ENCODE measurements around the gene CBARP. TPM values are rescaled to one million over a fixed set of nuclear protein-coding genes. Genes with fewer than 3 reads are reported as not detected.

The CBARP gene
- total and polyA plus RNA-seq, 2 of the 4 experiments (the other 2 are of a cell fraction): 0.18 to 3.9 TPM

DNA sequence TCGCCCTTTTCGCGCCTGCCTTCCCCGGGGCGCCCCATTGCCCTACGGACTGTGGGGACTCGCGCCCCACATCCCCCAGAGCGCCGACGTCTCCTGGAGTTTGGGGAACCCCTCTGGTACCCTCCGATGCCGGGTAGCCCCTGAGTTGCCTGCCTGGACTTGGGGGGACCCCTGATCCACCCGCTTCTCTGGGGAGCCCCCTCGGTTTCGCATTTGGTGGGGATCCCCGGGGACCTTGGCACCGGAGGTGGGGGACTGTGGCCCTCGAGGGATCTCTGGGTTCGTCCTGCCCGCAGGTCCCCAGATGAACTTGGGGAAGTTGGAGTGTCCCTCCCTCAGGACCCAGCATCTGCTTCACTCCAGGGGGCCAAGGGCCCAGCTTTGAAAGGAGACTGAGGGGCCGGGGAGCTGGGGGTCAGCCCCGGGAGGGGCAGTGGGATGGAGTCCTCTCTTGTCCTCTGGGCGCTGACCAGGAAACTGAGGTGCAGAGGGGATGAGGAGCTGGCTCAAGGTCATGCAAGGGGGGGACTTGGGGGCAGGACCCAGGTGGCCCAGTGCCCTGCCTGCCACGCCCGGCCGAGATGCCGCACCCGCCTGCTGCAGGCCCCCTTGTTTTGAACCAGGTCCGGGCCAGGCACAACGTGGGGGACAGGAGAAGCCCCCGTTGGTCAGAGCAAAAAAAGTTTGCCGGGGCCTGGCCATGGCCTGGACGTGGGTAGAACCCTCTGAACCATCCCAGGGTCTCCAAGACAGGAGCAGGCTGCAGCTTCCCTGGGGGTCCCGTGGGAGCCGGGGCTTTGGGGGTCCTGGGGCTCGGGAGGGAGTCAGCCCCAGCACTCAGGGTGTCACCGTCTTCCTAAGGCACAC lies 48.9 kb upstream of the CBARP start (continued):
- no peak for TF ChIP-seq CHD1 (IDR thresholded peaks at IDR 0.05; ENCODE audit: low read depth, low read length)

GRCh38 chr19:1285737-1286360 lies 48.0 kb upstream of the CBARP start, which contains the start of gene EFNA2:
EFNA2 (plus strand) TSS chr19:1285873; CDS start chr19:1286169, 296 bp downstream.
- dilution Hi-C loops (cut with HindIII; ENCODE audit: low sequenced_read_pairs, unreplicated experiment) (no loop called here), in situ Hi-C loops (cut with MboI; ENCODE audit: low sequenced_read_pairs) (no loop called here), intact Hi-C loops (cut with micrococcal nuclease) (loop anchor here (2.0 kb wide), 1 partner anchor 93 kb away; no protein-coding TSS in a partner anchor)
- ChIA-PET CTCF (no interaction called here), POLR2A (ENCODE audit: unreplicated experiment) (no interaction called here)
- no peak within 1 kb of the TSS for H3K4me2 ChIP-seq (ENCODE audit: low read depth, low read length)
- no peaks in the 10 kb centered on the region for H3K36me3 ChIP-seq (ENCODE audit: control insufficient read depth, insufficient read depth, low read length)
- H3K4ac ChIP-seq (ENCODE audit: low read depth, low read length): no peak within 1 kb of the TSS
- H3K79me1 ChIP-seq (ENCODE audit: low read depth in 1 of 2, low read length in 2 of 2): no peaks in the 10 kb centered on the region
- no peak within 1 kb of the TSS for H2BK20ac ChIP-seq (ENCODE audit: low read depth, low read length)
- H4K8ac ChIP-seq (ENCODE audit: low read depth in 2 of 2, low read length in 2 of 2): no peak within 1 kb of the TSS
- peak within 1 kb of the TSS; percentile 14 for H2AFZ ChIP-seq (replicated peaks; ENCODE audit: low read length, poor library complexity)
- H4K20me1 ChIP-seq (ENCODE audit: insufficient read depth, low read length): 0 out of 2 replicates have a peak, but pooled peaks cover 5% of the 10 kb centered on the region
- no peak within 1 kb of the TSS for H2BK15ac ChIP-seq (ENCODE audit: low read depth, low read length)
- H3K56ac ChIP-seq (ENCODE audit: extremely low read depth, insufficient read depth, low read length): no peak within 1 kb of the TSS
- 2% methylated on average over 36 of the region's 113 CpGs; no CpG with 5 or more reads in 1 of the 2 experiments for WGBS, 2 experiments (ENCODE audit: extremely low coverage in 2 of 2, insufficient read length in 1 of 2)
- peaks cover 43% of the 10 kb centered on the region for H3K27me3 ChIP-seq (ENCODE audit: control insufficient read depth, insufficient read depth, low read length)
- H3K27ac ChIP-seq (ENCODE audit: insufficient read depth, low read length): no peak within 1 kb of the TSS
- BruUV-seq (replicated peaks): no TSS peak
- H4K91ac ChIP-seq (ENCODE audit: insufficient read depth, low read depth, low read length): no peak within 1 kb of the TSS
- H2AK9ac ChIP-seq (replicated peaks; ENCODE audit: low read depth, low read length, poor library complexity): peak within 1 kb of the TSS; percentile 55
- H2BK5ac ChIP-seq (ENCODE audit: low read depth, low read length, poor library complexity, severe bottlenecking): no peak within 1 kb of the TSS
- DNase-seq: no peak
- H3K4me1 ChIP-seq (ENCODE audit: control insufficient read depth, insufficient read depth, low read length): no peaks in the 10 kb centered on the region
- H3K4me3 ChIP-seq (ENCODE audit: insufficient read depth, low read depth, low read length): peak within 1 kb of the TSS; percentile 20
- H3K9ac ChIP-seq (ENCODE audit: low read depth, low read length): no peak within 1 kb of the TSS
- H3K9me1 ChIP-seq (ENCODE audit: insufficient read depth, low read length): no peaks in the 10 kb centered on the region
- ATAC-seq (ENCODE audit: low read depth): peak; percentile 64
- H3K23ac ChIP-seq (ENCODE audit: low read depth, low read length): no peak within 1 kb of the TSS
- H2BK120ac ChIP-seq (ENCODE audit: low read depth, low read length): no peak within 1 kb of the TSS
- H4K5ac ChIP-seq (ENCODE audit: low read depth, low read length): no peak within 1 kb of the TSS
- no peak within 1 kb of the TSS for H3K18ac ChIP-seq (ENCODE audit: low read depth, low read length)
- no peaks in the 10 kb centered on the region for H3K9me3 ChIP-seq (ENCODE audit: control insufficient read depth, insufficient read depth, low read length)
- no peak within 1 kb of the TSS for H2AK5ac ChIP-seq (ENCODE audit: low read depth, low read length)
- no peak for TF ChIP-seq RFX5 (IDR thresholded peaks at IDR 0.05; ENCODE audit: low read depth, low read length)
- TF ChIP-seq, protein P1, sequence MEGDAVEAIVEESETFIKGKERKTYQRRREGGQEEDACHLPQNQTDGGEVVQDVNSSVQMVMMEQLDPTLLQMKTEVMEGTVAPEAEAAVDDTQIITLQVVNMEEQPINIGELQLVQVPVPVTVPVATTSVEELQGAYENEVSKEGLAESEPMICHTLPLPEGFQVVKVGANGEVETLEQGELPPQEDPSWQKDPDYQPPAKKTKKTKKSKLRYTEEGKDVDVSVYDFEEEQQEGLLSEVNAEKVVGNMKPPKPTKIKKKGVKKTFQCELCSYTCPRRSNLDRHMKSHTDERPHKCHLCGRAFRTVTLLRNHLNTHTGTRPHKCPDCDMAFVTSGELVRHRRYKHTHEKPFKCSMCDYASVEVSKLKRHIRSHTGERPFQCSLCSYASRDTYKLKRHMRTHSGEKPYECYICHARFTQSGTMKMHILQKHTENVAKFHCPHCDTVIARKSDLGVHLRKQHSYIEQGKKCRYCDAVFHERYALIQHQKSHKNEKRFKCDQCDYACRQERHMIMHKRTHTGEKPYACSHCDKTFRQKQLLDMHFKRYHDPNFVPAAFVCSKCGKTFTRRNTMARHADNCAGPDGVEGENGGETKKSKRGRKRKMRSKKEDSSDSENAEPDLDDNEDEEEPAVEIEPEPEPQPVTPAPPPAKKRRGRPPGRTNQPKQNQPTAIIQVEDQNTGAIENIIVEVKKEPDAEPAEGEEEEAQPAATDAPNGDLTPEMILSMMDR (conservative IDR thresholded peaks at IDR 0.05; ENCODE audit: low read depth, low read length): 0 out of 2 replicates have a peak, but pooled peaks have one; percentile 6
- no peak within 1 kb of the TSS for H3K14ac ChIP-seq (replicated peaks; ENCODE audit: low read depth, low read length)
